CD14-positive monocyte (primary cell): ENCODE results near the gene TPR. TPM values are rescaled to one million over a fixed set of nuclear protein-coding genes. Genes with fewer than 3 reads are reported as not detected.

ENCODE experiments used
- DNase-seq, 3 donors: peaks; one replicate each; pipeline ENCODE4 v3.0.0-alpha.2; 2011 to 2022
- H2AFZ ChIP-seq: 2 replicates; pipeline ENCODE4 v1.6.0; 2012; ENCODE audit warnings: mild to moderate bottlenecking, low read depth, low read length, inconsistent platforms; ENCODE audit not compliant: insufficient read depth, poor library complexity, severe bottlenecking
- H3K27ac ChIP-seq, 2 donors: 1 replicate in 1 of 2; 2 replicates in 1 of 2; pipeline ENCODE4 v1.5.1; 2012 to 2013; ENCODE audit warnings: low read length in 2 of 2, control low read depth in 1 of 2, inconsistent platforms in 1 of 2, low read depth in 1 of 2, mild to moderate bottlenecking in 1 of 2
- H3K27me3 ChIP-seq, 2 donors: one replicate each; pipeline versions ENCODE4 v1.6.0 to v1.6.1; 2011 to 2013; ENCODE audit warnings: low read length in 2 of 2; ENCODE audit not compliant: control insufficient read depth in 2 of 2, insufficient read depth in 2 of 2
- H3K36me3 ChIP-seq, 2 donors: replicated peaks in 1 of 2; 1 replicate in 1 of 2; 2 replicates in 1 of 2; pipeline versions ENCODE4 v1.5.1 to v1.6.1; 2012 to 2013; ENCODE audit warnings: low read length in 2 of 2, control low read depth in 1 of 2, inconsistent platforms in 1 of 2, mild to moderate bottlenecking in 1 of 2; ENCODE audit not compliant: insufficient read depth in 2 of 2, control insufficient read depth in 1 of 2
- H3K4me1 ChIP-seq, 2 donors: 1 replicate in 1 of 2; 2 replicates in 1 of 2; pipeline versions ENCODE4 v1.5.1 to v1.6.1; 2012 to 2013; ENCODE audit warnings: low read length in 2 of 2, control low read depth in 1 of 2, inconsistent platforms in 1 of 2, mild to moderate bottlenecking in 1 of 2, moderate library complexity in 1 of 2; ENCODE audit not compliant: insufficient read depth in 2 of 2, control insufficient read depth in 1 of 2
- H3K4me2 ChIP-seq: replicated peaks from 2 replicates; pipeline ENCODE3; 2012; ENCODE audit warnings: low read length, moderate library complexity, mild to moderate bottlenecking; ENCODE audit not compliant: poor library complexity, severe bottlenecking; ENCODE audit errors: extremely low read depth
- H3K4me3 ChIP-seq, 3 experiments: fragments of 200-600 bp in 1 of 3; sonication (generic) in 1 of 3; replicated peaks in 1 of 3; 1 replicate in 2 of 3; 2 replicates in 1 of 3; pipeline ENCODE4 v1.5.1; 2011 to 2013; ENCODE audit warnings: low read length in 3 of 3, mild to moderate bottlenecking in 3 of 3, control low read depth in 2 of 3, low read depth in 2 of 3, inconsistent platforms in 1 of 3, moderate library complexity in 1 of 3
- H3K79me2 ChIP-seq: 2 replicates; pipeline ENCODE4 v1.6.0; 2012; ENCODE audit warnings: mild to moderate bottlenecking, control low read depth, inconsistent platforms, low read length, moderate library complexity; ENCODE audit not compliant: insufficient read depth
- H3K9ac ChIP-seq: 2 replicates; pipeline ENCODE4 v1.6.0; 2017; ENCODE audit warnings: low read length, mild to moderate bottlenecking; ENCODE audit not compliant: insufficient read depth, poor library complexity, severe bottlenecking
- H3K9me3 ChIP-seq, 2 donors: replicated peaks in 1 of 2; 1 replicate in 1 of 2; 2 replicates in 1 of 2; pipeline versions ENCODE4 v1.5.1 to v1.6.1; 2012 to 2013; ENCODE audit warnings: low read length in 2 of 2, control low read depth in 1 of 2; ENCODE audit not compliant: control insufficient read depth in 1 of 2, insufficient read depth in 1 of 2
- H4K20me1 ChIP-seq: 2 replicates; pipeline ENCODE4 v1.6.0; 2012; ENCODE audit warnings: mild to moderate bottlenecking, low read length, control low read depth, moderate library complexity; ENCODE audit not compliant: insufficient read depth
- H3K27ac Mint-ChIP-seq, 7 donors: one replicate each; pipeline ENCODE4 v1.8.0; 2020; ENCODE audit warnings: mild to moderate bottlenecking in 7 of 7, mixed read lengths in 7 of 7, moderate library complexity in 6 of 7, inconsistent platforms in 2 of 7
- H3K27me3 Mint-ChIP-seq, 3 donors: one replicate each; pipeline ENCODE4 v1.8.0; 2021 to 2022; ENCODE audit warnings: low read depth in 3 of 3, mild to moderate bottlenecking in 3 of 3, mixed read lengths in 3 of 3, moderate library complexity in 3 of 3, inconsistent platforms in 1 of 3
- H3K36me3 Mint-ChIP-seq, 2 donors: one replicate each; pipeline ENCODE4 v1.8.0; 2020; ENCODE audit warnings: mixed read lengths in 2 of 2, inconsistent platforms in 1 of 2, mild to moderate bottlenecking in 1 of 2
- H3K4me1 Mint-ChIP-seq: one replicate; pipeline ENCODE4 v1.8.0; 2020; ENCODE audit warnings: mild to moderate bottlenecking, mixed read lengths
- H3K4me3 Mint-ChIP-seq, 2 donors: one replicate each; pipeline ENCODE4 v1.8.0; 2020; ENCODE audit warnings: mild to moderate bottlenecking in 2 of 2, mixed read lengths in 2 of 2, moderate library complexity in 1 of 2
- H3K9me3 Mint-ChIP-seq, 7 donors: one replicate each; pipeline ENCODE4 v1.8.0; 2020 to 2022; ENCODE audit warnings: mixed read lengths in 7 of 7, mild to moderate bottlenecking in 6 of 7, moderate library complexity in 6 of 7, inconsistent platforms in 2 of 7
- CTCF ChIP-seq: fragments of 200-600 bp; IDR thresholded peaks from one replicate; pipeline ENCODE4 v1.8.0; 2022; ENCODE audit warnings: antibody characterized with exemption, mild to moderate bottlenecking
- WGBS: methylation state at CpG from one replicate; pipeline ENCODE4 v1.1.5; 2013; ENCODE audit warnings: missing lambda C conversion rate; ENCODE audit not compliant: insufficient coverage; 5-methylcytosine and 5-hydroxymethylcytosine counted together
- intact Hi-C, 2 donors: fragments of 100-400 bp; cut with micrococcal nuclease; formaldehyde crosslinking; loops; one replicate each; pipeline versions ENCODE4 v1.15.0 to v1.15.1; 2023
- polyA plus RNA-seq, 3 donors: library from polyadenylated mRNA; depleted of rRNA in 1 of 3; unstranded in 2 of 3; stranded (reverse) in 1 of 3; fragments of 300-500 nt in 2 of 3; fragments of >200 nt in 1 of 3; fragmentation: Illumina TruSeq in 2 of 3; gene quantifications; 1 replicate in 2 of 3; 2 replicates in 1 of 3; pipeline ENCODE4 v1.2.3, GENCODE V29; 2012 to 2021

The TPR gene
- polyA plus RNA-seq, 3 donors, result 4.3 to 23.3 (median 13.2) TPM

GRCh38 chr1:186292875-186293274 lies 82.2 kb downstream of the TPR start:
- peaks cover 2% of the 10 kb centered on the region for H3K4me1 Mint-ChIP-seq
- TF ChIP-seq CTCF, result no peak
- no peak overlapping the region for H3K27ac Mint-ChIP-seq

GRCh38 chr1:186291271-186291670 lies 83.8 kb downstream of the TPR start:
- H3K9me3 Mint-ChIP-seq, result peaks cover 0 to 5% (median 0%) of the 10 kb centered on the region in 7 donors
- intact Hi-C loops, result no loop called here

More at GRCh38 chr1:186292875-186293274, 82.2 kb downstream of the TPR start:
- Mint-ChIP-seq H3K36me3 (no peaks in the 10 kb centered on the region), H3K4me3 (no peak overlapping the region), H3K9me3 (peaks cover 0 to 5% (median 0%) of the 10 kb centered on the region in 7 donors), H3K27me3 (peaks cover 0 to 1% (median 0%) of the 10 kb centered on the region in 3 donors)
- Histone ChIP-seq H3K4me2 (no peak overlapping the region), H3K9me3 (no peaks in the 10 kb centered on the region), H3K4me3 (no peak overlapping the region), H3K27me3 (no peaks in the 10 kb centered on the region), H3K79me2 (no peaks in the 10 kb centered on the region), H3K27ac (no peak overlapping the region), H3K36me3 (no peaks in the 10 kb centered on the region), H2AFZ (no peak overlapping the region), H4K20me1 (no peaks in the 10 kb centered on the region), H3K9ac (no peak overlapping the region), H3K4me1 (no peaks in the 10 kb centered on the region)
- no CpG with 5 or more reads among the region's 1 CpG for WGBS
- no peak for DNase-seq
- intact Hi-C loops, result no loop called here

More at GRCh38 chr1:186291271-186291670, 83.8 kb downstream of the TPR start:
- Mint-ChIP-seq H3K27me3 (no peaks in the 10 kb centered on the region), H3K27ac (no peak overlapping the region), H3K4me1 (peaks cover 2% of the 10 kb centered on the region), H3K4me3 (no peak overlapping the region), H3K36me3 (no peaks in the 10 kb centered on the region)
- no peak for DNase-seq
- no peak for TF ChIP-seq CTCF
- Histone ChIP-seq H3K36me3 (no peaks in the 10 kb centered on the region), H3K9ac (no peak overlapping the region), H3K4me2 (no peak overlapping the region), H3K4me3 (no peak overlapping the region), H3K79me2 (no peaks in the 10 kb centered on the region), H3K27ac (no peak overlapping the region), H3K27me3 (no peaks in the 10 kb centered on the region), H4K20me1 (no peaks in the 10 kb centered on the region), H3K9me3 (no peaks in the 10 kb centered on the region), H2AFZ (no peak overlapping the region), H3K4me1 (no peaks in the 10 kb centered on the region)
- WGBS, result no CpG with 5 or more reads among the region's 2 CpGs
